Measurements from ENCODE around the gene EGFR. TPM values are rescaled to one million over a fixed set of nuclear protein-coding genes. Genes with fewer than 3 reads are reported as not detected.

EGFR gene
- total RNA-seq, 2 experiments from 2014 or later = not detected

GRCh38 chr7:55239406-55239805 is 220.6 kb downstream of the EGFR start:
- no peak for DNase-seq
- no peak overlapping the region for H3K4me3 Mint-ChIP-seq
- no peaks in the 10 kb centered on the region for H3K9me3 Mint-ChIP-seq
- ChIA-PET CTCF (no interaction called here), POLR2A (no interaction called here)
- H3K27me3 Mint-ChIP-seq = no peaks in the 10 kb centered on the region
- no peaks in the 10 kb centered on the region for H3K4me1 Mint-ChIP-seq
- no peaks in the 10 kb centered on the region for H3K36me3 Mint-ChIP-seq (ENCODE audit: low read depth)
- no peak overlapping the region for H3K27ac Mint-ChIP-seq

- ChIA-PET CTCF (no interaction called here), POLR2A (no interaction called here)
- Mint-ChIP-seq H3K4me3 (no peak overlapping the region), H3K9me3 (no peaks in the 10 kb centered on the region), H3K27ac (no peak overlapping the region), H3K36me3 (ENCODE audit: low read depth) (no peaks in the 10 kb centered on the region), H3K27me3 (no peaks in the 10 kb centered on the region), H3K4me1 (no peaks in the 10 kb centered on the region)
- no peak for DNase-seq
Measured at GRCh38 chr7:55240418-55241142, 221.8 kb downstream of the EGFR start.

GRCh38 chr7:55241958-55242357 is 223.1 kb downstream of the EGFR start:
- Mint-ChIP-seq H3K36me3 (ENCODE audit: low read depth) (no peaks in the 10 kb centered on the region), H3K27ac (no peak overlapping the region), H3K4me3 (no peak overlapping the region), H3K9me3 (no peaks in the 10 kb centered on the region), H3K27me3 (no peaks in the 10 kb centered on the region), H3K4me1 (no peaks in the 10 kb centered on the region)
- ChIA-PET POLR2A (no interaction called here), CTCF (no interaction called here)
- no peak for DNase-seq

GRCh38 chr7:55242613-55243012 is 223.8 kb downstream of the EGFR start:
- CTCF ChIA-PET = interaction anchor here (0.7 kb wide), 1 partner anchor 131 kb away, joined by 3 read pairs; no protein-coding TSS in a partner anchor

GRCh38 chr7:55244006-55244745 is 225.4 kb downstream of the EGFR start:
- Mint-ChIP-seq H3K9me3 (no peaks in the 10 kb centered on the region), H3K27me3 (no peaks in the 10 kb centered on the region), H3K36me3 (ENCODE audit: low read depth) (no peaks in the 10 kb centered on the region), H3K4me3 (no peak overlapping the region), H3K27ac (no peak overlapping the region), H3K4me1 (no peaks in the 10 kb centered on the region)
- no peak for DNase-seq
- ChIA-PET POLR2A (no interaction called here), CTCF (no interaction called here)

More at GRCh38 chr7:55242613-55243012, 223.8 kb downstream of the EGFR start:
- no peak for DNase-seq
- Mint-ChIP-seq H3K4me3 (no peak overlapping the region), H3K27ac (no peak overlapping the region), H3K27me3 (no peaks in the 10 kb centered on the region), H3K4me1 (no peaks in the 10 kb centered on the region), H3K9me3 (no peaks in the 10 kb centered on the region), H3K36me3 (ENCODE audit: low read depth) (no peaks in the 10 kb centered on the region)
- POLR2A ChIA-PET = no interaction called here

- Mint-ChIP-seq H3K27ac (no peak overlapping the region), H3K4me3 (no peak overlapping the region), H3K27me3 (no peaks in the 10 kb centered on the region), H3K4me1 (no peaks in the 10 kb centered on the region), H3K36me3 (ENCODE audit: low read depth) (no peaks in the 10 kb centered on the region), H3K9me3 (no peaks in the 10 kb centered on the region)
- no peak for DNase-seq
- POLR2A ChIA-PET = no interaction called here
- CTCF ChIA-PET = no interaction called here
Measured at GRCh38 chr7:55245271-55245723, 226.5 kb downstream of the EGFR start.

- Mint-ChIP-seq H3K27ac (no peak overlapping the region), H3K9me3 (no peaks in the 10 kb centered on the region), H3K27me3 (no peaks in the 10 kb centered on the region), H3K4me1 (no peaks in the 10 kb centered on the region), H3K36me3 (ENCODE audit: low read depth) (no peaks in the 10 kb centered on the region), H3K4me3 (no peak overlapping the region)
- ChIA-PET POLR2A (interaction anchor here (0.5 kb wide), 1 partner anchor 77 kb away, joined by 3 read pairs; no protein-coding TSS in a partner anchor), CTCF (interaction anchor here (1.0 kb wide), 1 partner anchor 9 kb away, joined by 3 read pairs; no protein-coding TSS in a partner anchor)
- no peak for DNase-seq
Measured at GRCh38 chr7:55246171-55246570, 227.4 kb downstream of the EGFR start.

GRCh38 chr7:55247428-55247827 is 228.6 kb downstream of the EGFR start:
- no peak overlapping the region for H3K4me3 Mint-ChIP-seq
- POLR2A ChIA-PET = no interaction called here
- H3K27ac Mint-ChIP-seq = no peak overlapping the region
- no peaks in the 10 kb centered on the region for H3K9me3 Mint-ChIP-seq
- CTCF ChIA-PET = no interaction called here
- H3K27me3 Mint-ChIP-seq = peaks cover 3% of the 10 kb centered on the region
- H3K4me1 Mint-ChIP-seq = no peaks in the 10 kb centered on the region
- no peaks in the 10 kb centered on the region for H3K36me3 Mint-ChIP-seq (ENCODE audit: low read depth)
- no peak for DNase-seq

GRCh38 chr7:55248526-55248925 is 229.7 kb downstream of the EGFR start:
- no peak overlapping the region for H3K4me3 Mint-ChIP-seq
- H3K27ac Mint-ChIP-seq = no peak overlapping the region
- ChIA-PET CTCF (no interaction called here), POLR2A (no interaction called here)
- no peak for DNase-seq
- no peaks in the 10 kb centered on the region for H3K4me1 Mint-ChIP-seq
- H3K9me3 Mint-ChIP-seq = no peaks in the 10 kb centered on the region
- no peaks in the 10 kb centered on the region for H3K36me3 Mint-ChIP-seq (ENCODE audit: low read depth)
- H3K27me3 Mint-ChIP-seq = peaks cover 14% of the 10 kb centered on the region

- no peaks in the 10 kb centered on the region for H3K9me3 Mint-ChIP-seq
- H3K4me1 Mint-ChIP-seq = no peaks in the 10 kb centered on the region
- peaks cover 22% of the 10 kb centered on the region for H3K27me3 Mint-ChIP-seq
- no peak overlapping the region for H3K4me3 Mint-ChIP-seq
- CTCF ChIA-PET = interaction anchor here (0.6 kb wide), 1 partner anchor 150 kb away, joined by 4 read pairs; no protein-coding TSS in a partner anchor
- POLR2A ChIA-PET = interaction anchor here (0.6 kb wide), 1 partner anchor 834 kb away, joined by 5 read pairs; no protein-coding TSS in a partner anchor
- no peak overlapping the region for H3K27ac Mint-ChIP-seq
- no peaks in the 10 kb centered on the region for H3K36me3 Mint-ChIP-seq (ENCODE audit: low read depth)
- DNase-seq = no peak
Measured at GRCh38 chr7:55249332-55249731, 230.5 kb downstream of the EGFR start.

GRCh38 chr7:55250313-55250712 is 231.5 kb downstream of the EGFR start:
- ChIA-PET POLR2A (no interaction called here), CTCF (no interaction called here)
- no peaks in the 10 kb centered on the region for H3K9me3 Mint-ChIP-seq
- no peaks in the 10 kb centered on the region for H3K36me3 Mint-ChIP-seq (ENCODE audit: low read depth)
- no peak overlapping the region for H3K27ac Mint-ChIP-seq
- peaks cover 2% of the 10 kb centered on the region for H3K4me1 Mint-ChIP-seq
- peaks cover 28% of the 10 kb centered on the region for H3K27me3 Mint-ChIP-seq
- DNase-seq = no peak
- no peak overlapping the region for H3K4me3 Mint-ChIP-seq

GRCh38 chr7:55251313-55251712 is 232.5 kb downstream of the EGFR start:
- POLR2A ChIA-PET = no interaction called here
- H3K27me3 Mint-ChIP-seq = peaks cover 35% of the 10 kb centered on the region
- CTCF ChIA-PET = no interaction called here
- no peak overlapping the region for H3K27ac Mint-ChIP-seq
- H3K4me3 Mint-ChIP-seq = no peak overlapping the region
- DNase-seq = no peak
- H3K9me3 Mint-ChIP-seq = no peaks in the 10 kb centered on the region
- no peaks in the 10 kb centered on the region for H3K36me3 Mint-ChIP-seq (ENCODE audit: low read depth)
- H3K4me1 Mint-ChIP-seq = peaks cover 7% of the 10 kb centered on the region

GRCh38 chr7:55251911-55252310 is 233.1 kb downstream of the EGFR start:
- DNase-seq = no peak
- POLR2A ChIA-PET = no interaction called here
- Mint-ChIP-seq H3K4me1 (peaks cover 8% of the 10 kb centered on the region), H3K27ac (no peak overlapping the region), H3K4me3 (no peak overlapping the region), H3K36me3 (ENCODE audit: low read depth) (no peaks in the 10 kb centered on the region), H3K27me3 (peaks cover 40% of the 10 kb centered on the region), H3K9me3 (no peaks in the 10 kb centered on the region)
- CTCF ChIA-PET = interaction anchor here (0.8 to 5.0 kb wide), 3 partner anchors 14 to 478 kb away, joined by 3 to 30 read pairs (median 3); no protein-coding TSS in a partner anchor

Measured in activated CD4-positive, alpha-beta T cell treated with anti-CD3 and anti-CD28 coated beads, Interleukin-2, amount 10 ng/mL, durations not matched to agents 7 days and 5 days (primary cell).